ENCODE results near the gene ERICH6B. TPM values are rescaled to one million over a fixed set of nuclear protein-coding genes. Genes with fewer than 3 reads are reported as not detected.

ERICH6B gene
- total and polyA plus RNA-seq, 2 experiments from 2014 or later, result not detected

DNA sequence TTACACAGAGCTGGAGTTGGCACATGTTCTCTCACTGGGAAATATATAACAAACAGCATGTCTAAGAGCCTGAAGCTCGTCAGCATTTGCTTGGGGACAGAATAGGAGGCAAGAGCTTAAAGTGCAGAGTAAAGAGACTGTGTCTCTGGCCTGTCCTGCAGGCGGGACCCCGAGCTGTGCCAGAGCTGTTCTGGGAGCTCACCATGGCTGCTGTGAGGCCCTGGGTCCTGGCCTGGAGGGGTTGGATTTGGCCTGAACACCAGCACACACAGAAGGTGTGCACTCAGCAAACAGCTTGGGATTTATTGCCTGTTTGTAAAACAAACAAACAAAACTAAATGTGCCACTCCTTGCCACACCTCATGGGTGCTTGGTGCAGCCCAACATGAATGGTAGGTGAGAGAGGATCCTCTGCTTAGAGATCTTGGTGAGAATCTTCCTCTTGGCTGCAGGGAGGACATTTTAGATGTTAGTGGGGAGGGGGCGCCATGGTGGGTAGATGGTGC, 60.9 kb downstream of the ERICH6B start:
- Mint-ChIP-seq H3K4me1 (no peaks in the 10 kb centered on the region), H3K4me3 (no peak overlapping the region), H3K9me3 (no peaks in the 10 kb centered on the region), H3K27me3 (ENCODE audit: insufficient read depth, low read depth, poor library complexity) (peaks cover 2% of the 10 kb centered on the region), H3K36me3 (ENCODE audit: low read depth) (no peaks in the 10 kb centered on the region), H3K27ac (no peak overlapping the region)
- Histone ChIP-seq H3K4me2 (no peak overlapping the region), H3K79me2 (replicated peaks; ENCODE audit: insufficient read depth) (no peaks in the 10 kb centered on the region), H2AFZ (no peak overlapping the region), H3K4me1 (ENCODE audit: insufficient read depth) (no peaks in the 10 kb centered on the region), H3K4me3 (no peak overlapping the region), H4K20me1 (replicated peaks; ENCODE audit: insufficient read depth) (no peaks in the 10 kb centered on the region), H3K27me3 (ENCODE audit: insufficient read depth) (no peaks in the 10 kb centered on the region), H3K27ac (ENCODE audit: low read depth) (no peak overlapping the region), H3K36me3 (ENCODE audit: insufficient read depth) (no peaks in the 10 kb centered on the region), H3K9me2 (ENCODE audit: insufficient read depth) (no peaks in the 10 kb centered on the region), H3F3A (replicated peaks; ENCODE audit: low read depth) (no peaks in the 10 kb centered on the region)
- TF ChIP-seq NANOG (IDR thresholded peaks at IDR 0.05; ENCODE audit: borderline replicate concordance), result no peak
- TF ChIP-seq EZH2phosphoT487 (IDR thresholded peaks at IDR 0.05; ENCODE audit: unreplicated experiment), result no peak
- TF ChIP-seq ZNF114 (CRISPR knock-in tag; IDR thresholded peaks at IDR 0.05), result no peak
- no peak for TF ChIP-seq CREB1 (CRISPR knock-in tag; IDR thresholded peaks at IDR 0.05; ENCODE audit: low read depth)
- TF ChIP-seq CTCF (conservative IDR thresholded peaks at IDR 0.05; ENCODE audit: low read depth in 2 of 2), result no peak
- no peak for TF ChIP-seq POLR2AphosphoS5 (IDR thresholded peaks at IDR 0.05; ENCODE audit: low read depth)
- ATAC-seq (no peak), DNase-seq (ENCODE audit: low spot score) (no peak)

GRCh38 chr13:45548281-45548680, 67.3 kb downstream of the ERICH6B start:
- H2AFZ ChIP-seq, result peak overlapping the region; percentile 28; the same call in 1 of the 2 replicates
- no peak overlapping the region for H3K27ac ChIP-seq (ENCODE audit: low read depth)
- H3K79me2 ChIP-seq (replicated peaks; ENCODE audit: insufficient read depth), result no peaks in the 10 kb centered on the region
- Mint-ChIP-seq H3K4me3 (no peak overlapping the region), H3K9me3 (no peaks in the 10 kb centered on the region), H3K36me3 (ENCODE audit: low read depth) (no peaks in the 10 kb centered on the region), H3K4me1 (no peaks in the 10 kb centered on the region), H3K27me3 (ENCODE audit: insufficient read depth, low read depth, poor library complexity) (peaks cover 8% of the 10 kb centered on the region), H3K27ac (no peak overlapping the region)
- no peaks in the 10 kb centered on the region for H3K4me1 ChIP-seq (ENCODE audit: insufficient read depth)
- no peaks in the 10 kb centered on the region for H3K36me3 ChIP-seq (ENCODE audit: insufficient read depth)
- H4K20me1 ChIP-seq (replicated peaks; ENCODE audit: insufficient read depth), result no peaks in the 10 kb centered on the region
- H3K9me2 ChIP-seq (ENCODE audit: insufficient read depth), result 0 out of 2 replicates have a peak, but pooled peaks cover 5% of the 10 kb centered on the region
- no peaks in the 10 kb centered on the region for H3F3A ChIP-seq (replicated peaks; ENCODE audit: low read depth)
- no peak overlapping the region for H3K4me2 ChIP-seq
- TF ChIP-seq ZNF114 (CRISPR knock-in tag; IDR thresholded peaks at IDR 0.05), result no peak
- TF ChIP-seq EZH2phosphoT487 (IDR thresholded peaks at IDR 0.05; ENCODE audit: unreplicated experiment), result no peak
- no peak for TF ChIP-seq STAT1 (IDR thresholded peaks at IDR 0.05; ENCODE audit: unreplicated experiment)
- TF ChIP-seq EZH2 (IDR thresholded peaks at IDR 0.05; ENCODE audit: low read depth, unreplicated experiment), result no peak
- TF ChIP-seq POLR2AphosphoS5 (IDR thresholded peaks at IDR 0.05; ENCODE audit: low read depth), result no peak
- DNase-seq (ENCODE audit: low spot score), result peak; percentile 16
- no peak overlapping the region for H3K4me3 ChIP-seq
- no peak; the same call in 2 of the 3 replicates for ATAC-seq
- H3K27me3 ChIP-seq (ENCODE audit: insufficient read depth), result no peaks in the 10 kb centered on the region

DNA sequence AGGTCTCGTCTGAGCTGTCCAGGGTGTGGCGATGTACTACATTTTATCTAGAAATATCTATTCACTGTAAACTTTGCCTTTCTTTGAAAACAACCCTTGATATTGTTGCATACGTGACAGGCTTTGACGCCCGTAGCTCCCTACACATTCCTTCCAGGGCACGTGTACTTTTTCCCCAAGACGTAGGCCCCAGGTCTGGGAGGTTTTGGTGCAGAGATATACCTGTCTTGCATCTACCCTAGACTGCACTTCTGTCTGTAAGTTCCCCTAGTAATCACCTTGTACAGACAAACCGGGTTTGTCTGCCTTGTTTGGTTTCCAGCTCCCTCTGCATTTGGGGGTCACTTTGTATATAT, 69.2 kb downstream of the ERICH6B start:
- no peaks in the 10 kb centered on the region for H3K36me3 ChIP-seq (ENCODE audit: insufficient read depth)
- no peaks in the 10 kb centered on the region for H3K36me3 Mint-ChIP-seq (ENCODE audit: low read depth)
- H3K27ac Mint-ChIP-seq, result no peak overlapping the region
- ATAC-seq, result no peak
- H3K79me2 ChIP-seq (replicated peaks; ENCODE audit: insufficient read depth), result no peaks in the 10 kb centered on the region
- DNase-seq (ENCODE audit: low spot score), result no peak
- H2AFZ ChIP-seq, result no peak overlapping the region; the same call in 1 of the 2 replicates
- no peaks in the 10 kb centered on the region for H4K20me1 ChIP-seq (replicated peaks; ENCODE audit: insufficient read depth)
- H3F3A ChIP-seq (replicated peaks; ENCODE audit: low read depth), result no peaks in the 10 kb centered on the region
- no peaks in the 10 kb centered on the region for H3K4me1 Mint-ChIP-seq
- H3K4me3 Mint-ChIP-seq, result no peak overlapping the region
- H3K27me3 Mint-ChIP-seq (ENCODE audit: insufficient read depth, low read depth, poor library complexity), result peaks cover 8% of the 10 kb centered on the region
- no peaks in the 10 kb centered on the region for H3K4me1 ChIP-seq (ENCODE audit: insufficient read depth)
- 0 out of 2 replicates have a peak, but pooled peaks cover 5% of the 10 kb centered on the region for H3K9me2 ChIP-seq (ENCODE audit: insufficient read depth)
- no peak overlapping the region for H3K4me2 ChIP-seq
- no peaks in the 10 kb centered on the region for H3K9me3 Mint-ChIP-seq
- H3K27me3 ChIP-seq (ENCODE audit: insufficient read depth), result no peaks in the 10 kb centered on the region
- H3K4me3 ChIP-seq, result no peak overlapping the region
- TF ChIP-seq CTCF (conservative IDR thresholded peaks at IDR 0.05; ENCODE audit: low read depth in 2 of 2), result no peak
- no peak for TF ChIP-seq NANOG (IDR thresholded peaks at IDR 0.05; ENCODE audit: borderline replicate concordance)
- TF ChIP-seq STAT1 (IDR thresholded peaks at IDR 0.05; ENCODE audit: unreplicated experiment), result no peak
- H3K27ac ChIP-seq (ENCODE audit: low read depth), result no peak overlapping the region
